ENCODE measurements around the gene MRPL53. TPM values are rescaled to one million over a fixed set of nuclear protein-coding genes. Genes with fewer than 3 reads are reported as not detected.
A peak's percentile ranks its signal among the peaks of the same experiment; 100 is the strongest.

Gene MRPL53
- total RNA-seq, 4 donors from 2014 or later: 15.4 to 40.4 (median 38.8) TPM

GRCh38 chr2:74458132-74458937 lies 14.1 kb downstream of the MRPL53 start, which contains the start of gene WBP1:
TSS of gene WBP1 (plus strand) at chr2:74458438. CDS start at chr2:74458603, 165 bp downstream.
- TF ChIP-seq POLR2A (IDR thresholded peaks at IDR 0.05; ENCODE audit: low read depth) (no peak), CTCF (IDR thresholded peaks at IDR 0.05) (peak in 1 of 3 experiments; percentile 42), EP300 (IDR thresholded peaks at IDR 0.05) (no peak), POLR2AphosphoS5 (IDR thresholded peaks at IDR 0.05) (peak; percentile 87 to 92)
- intact Hi-C loops (cut with DNase I): no loop called here
- peak within 1 kb of the TSS; percentile 68 to 85 (median 74) for H3K4me3 ChIP-seq
- H3K9me3 ChIP-seq: no peaks in the 10 kb centered on the region
- H3K27me3 ChIP-seq: no peaks in the 10 kb centered on the region
- peak; percentile 100 for DNase-seq (ENCODE audit: extremely low spot score)
- H3K4me1 ChIP-seq: peaks cover 32 to 44% (median 43%) of the 10 kb centered on the region in 4 donors
- H3K36me3 ChIP-seq: peaks cover 14 to 26% (median 23%) of the 10 kb centered on the region in 4 donors
- WGBS: 2% methylated on average over 9 of the region's 38 CpGs
- H3K27ac ChIP-seq (replicated peaks in 1 of 4): peak within 1 kb of the TSS; percentile 91 to 98 (median 96)

GRCh38 chr2:74457549-74458131 lies 14.8 kb downstream of the MRPL53 start:
- 0% methylated on average over 10 of the region's 46 CpGs for WGBS
- H3K4me1 ChIP-seq: peaks cover 32 to 43% (median 41%) of the 10 kb centered on the region in 4 donors

DNA sequence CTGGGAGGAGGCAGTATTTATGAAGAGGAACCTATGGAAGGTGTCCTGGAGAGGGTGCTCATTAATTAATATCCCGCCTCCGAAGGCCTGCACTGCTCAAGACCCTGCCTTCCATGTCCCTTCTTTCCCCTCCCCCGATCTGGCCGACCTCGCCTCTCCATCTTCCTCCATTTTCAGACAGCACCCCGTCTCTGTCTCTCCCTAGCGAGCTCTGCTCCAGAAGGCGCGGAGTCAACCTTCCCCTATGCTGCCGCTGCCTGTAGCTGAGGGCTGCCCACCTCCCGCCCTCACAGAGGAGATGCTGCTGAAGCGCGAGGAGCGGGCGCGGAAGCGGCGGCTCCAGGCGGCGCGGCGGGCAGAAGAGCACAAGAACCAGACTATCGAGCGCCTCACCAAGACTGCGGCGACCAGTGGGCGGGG lies 15.3 kb downstream of the MRPL53 start:
- no peaks in the 10 kb centered on the region for H3K27me3 ChIP-seq
- H3K9me3 ChIP-seq: no peaks in the 10 kb centered on the region
- intact Hi-C loops (cut with DNase I): no loop called here
- peaks cover 5 to 15% (median 13%) of the 10 kb centered on the region in 4 donors for H3K36me3 ChIP-seq
- peak overlapping the region; percentile 68 to 85 (median 74) for H3K4me3 ChIP-seq
- peaks cover 32 to 43% (median 41%) of the 10 kb centered on the region in 4 donors for H3K4me1 ChIP-seq
- WGBS: under 1% methylated on average over 17 of the region's 27 CpGs
- DNase-seq (ENCODE audit: extremely low spot score): no peak
- no peak for TF ChIP-seq POLR2A (IDR thresholded peaks at IDR 0.05; ENCODE audit: low read depth)
- TF ChIP-seq EP300 (IDR thresholded peaks at IDR 0.05): no peak
- peak overlapping the region; percentile 91 to 98 (median 96) for H3K27ac ChIP-seq (replicated peaks in 1 of 4)

More at GRCh38 chr2:74457549-74458131, 14.8 kb downstream of the MRPL53 start:
- intact Hi-C loops (cut with DNase I): no loop called here
- Histone ChIP-seq H3K9me3 (no peaks in the 10 kb centered on the region), H3K27me3 (no peaks in the 10 kb centered on the region), H3K36me3 (peaks cover 10 to 20% (median 18%) of the 10 kb centered on the region in 4 donors), H3K27ac (replicated peaks in 1 of 4) (peak overlapping the region; percentile 91 to 98 (median 96)), H3K4me3 (peak overlapping the region; percentile 68 to 85 (median 74))
- TF ChIP-seq EP300 (IDR thresholded peaks at IDR 0.05): no peak
- TF ChIP-seq POLR2AphosphoS5 (IDR thresholded peaks at IDR 0.05): peak in 1 of 2 donors; percentile 96
- TF ChIP-seq POLR2A (IDR thresholded peaks at IDR 0.05; ENCODE audit: low read depth): peak; percentile 58
- DNase-seq (ENCODE audit: extremely low spot score): peak; percentile 93

GRCh38 chr2:74454654-74455511 lies 17.6 kb downstream of the MRPL53 start, which contains the start of gene INO80B:
TSS of gene INO80B (plus strand) at chr2:74455087. CDS start at chr2:74455117, 30 bp downstream.
- DNase-seq (ENCODE audit: extremely low spot score): peak; percentile 99
- intact Hi-C loops (cut with DNase I): no loop called here
- H3K4me1 ChIP-seq: peaks cover 32 to 43% (median 41%) of the 10 kb centered on the region in 4 donors
- TF ChIP-seq EP300 (IDR thresholded peaks at IDR 0.05) (no peak), POLR2AphosphoS5 (IDR thresholded peaks at IDR 0.05) (peak; percentile 84 to 99), POLR2A (IDR thresholded peaks at IDR 0.05; ENCODE audit: low read depth) (no peak), CTCF (IDR thresholded peaks at IDR 0.05) (peak in 1 of 3 experiments; percentile 28)
- H3K36me3 ChIP-seq: no peaks in the 10 kb centered on the region
- under 1% methylated on average over 35 of the region's 40 CpGs for WGBS
- no peaks in the 10 kb centered on the region for H3K9me3 ChIP-seq
- peak within 1 kb of the TSS; percentile 66 to 74 (median 68) for H3K27ac ChIP-seq (replicated peaks in 1 of 4)
- peak within 1 kb of the TSS; percentile 63 to 80 (median 70) for H3K4me3 ChIP-seq
- no peaks in the 10 kb centered on the region for H3K27me3 ChIP-seq

GRCh38 chr2:74450570-74451190 lies 21.8 kb downstream of the MRPL53 start:
- H3K27ac ChIP-seq (replicated peaks in 1 of 4): no peak overlapping the region
- WGBS: 84% methylated on average over 3 of the region's 3 CpGs
- no peak for DNase-seq (ENCODE audit: extremely low spot score)
- no peaks in the 10 kb centered on the region for H3K9me3 ChIP-seq
- intact Hi-C loops (cut with DNase I): no loop called here
- no peak overlapping the region for H3K4me3 ChIP-seq
- peaks cover 0 to 3% (median 0%) of the 10 kb centered on the region in 4 donors for H3K27me3 ChIP-seq
- peaks cover 6 to 11% (median 9%) of the 10 kb centered on the region in 4 donors for H3K4me1 ChIP-seq
- TF ChIP-seq CTCF (IDR thresholded peaks at IDR 0.05) (no peak), EP300 (IDR thresholded peaks at IDR 0.05) (no peak), POLR2AphosphoS5 (IDR thresholded peaks at IDR 0.05) (no peak), POLR2A (IDR thresholded peaks at IDR 0.05; ENCODE audit: low read depth) (no peak)
- H3K36me3 ChIP-seq: no peaks in the 10 kb centered on the region

All from esophagus muscularis mucosa (tissue), 4 donors.